Gastrocnemius medialis (tissue), 4 donors: ENCODE data around the gene TBX18. TPM values are rescaled to one million over a fixed set of nuclear protein-coding genes. Genes with fewer than 3 reads are reported as not detected.

Experiments used
- ATAC-seq, 2 donors: fragments of 150-250 bp; one replicate each; pipeline ENCODE4 v1.9.1; 2016
- DNase-seq, 2 donors: peaks; one replicate each; pipeline ENCODE4 v3.0.0-alpha.2; 2019
- H3K27ac ChIP-seq, 4 donors: fragments of 200-600 bp; sonication (generic); 1 replicate in 1 of 4; 2 replicates in 3 of 4; pipeline ENCODE4 v1.5.1; 2016 to 2018; ENCODE audit warnings: mild to moderate bottlenecking in 2 of 4, moderate library complexity in 1 of 4
- H3K27me3 ChIP-seq, 3 donors: fragments of 200-600 bp; sonication (generic) in 2 of 3; 1 replicate in 1 of 3; 2 replicates in 2 of 3; pipeline versions ENCODE4 v1.5.1 to v1.6.0; 2016 to 2019; ENCODE audit warnings: mild to moderate bottlenecking in 1 of 3, moderate library complexity in 1 of 3
- H3K36me3 ChIP-seq, 2 donors: fragments of 200-600 bp; sonication (generic) in 1 of 2; one replicate each; pipeline ENCODE4 v1.5.1; 2017 to 2018
- H3K4me1 ChIP-seq, 2 donors: fragments of 200-600 bp; sonication (generic) in 1 of 2; one replicate each; pipeline ENCODE4 v1.5.1; 2016 to 2017; ENCODE audit warnings: mild to moderate bottlenecking in 2 of 2
- H3K4me3 ChIP-seq, 4 donors: fragments of 200-600 bp; sonication (generic) in 3 of 4; 1 replicate in 1 of 4; 2 replicates in 3 of 4; pipeline ENCODE4 v1.5.1; 2016 to 2019; ENCODE audit warnings: mild to moderate bottlenecking in 2 of 4
- H3K9me3 ChIP-seq, 3 donors: fragments of 200-600 bp; sonication (generic) in 2 of 3; 1 replicate in 1 of 3; 2 replicates in 2 of 3; pipeline ENCODE4 v1.5.1; 2016 to 2019
- POLR2A ChIP-seq, 2 donors: fragments of 450-650 bp; IDR thresholded peaks; one replicate each; pipeline ENCODE4 v1.6.1; 2017; ENCODE audit warnings: antibody characterized with exemption in 2 of 2, mild to moderate bottlenecking in 2 of 2, moderate library complexity in 2 of 2
- in situ Hi-C, 4 donors: fragments of 200-750 bp; cut with MboI; loops; one replicate each; pipeline versions ENCODE4 v1.15.0 to v1.8.0; 2017; ENCODE audit warnings: low sequenced_read_pairs in 4 of 4
- intact Hi-C: fragments of 100-400 bp; cut with DNase I; formaldehyde crosslinking; loops from one replicate; pipeline ENCODE4 v1.15.1; 2023; ENCODE audit warnings: low total_unique reads
- total RNA-seq, 4 donors: library from RNA; depleted of rRNA; stranded (reverse); fragments of >200 nt; gene quantifications; one replicate each; pipeline versions ENCODE4 v1.1.0 to v1.2.3, GENCODE V29; 2016
- TF ChIP-seq, protein P1 (sequence below), 5 experiments: fragments of 450-650 bp in 3 of 5; fragments of 200-600 bp in 2 of 5; sonication (generic) in 2 of 5; IDR thresholded peaks in 4 of 5; conservative IDR thresholded peaks in 1 of 5; 1 replicate in 4 of 5; 2 replicates in 1 of 5; pipeline ENCODE4 v1.5.1; 2016 to 2019; ENCODE audit warnings: antibody characterized with exemption in 5 of 5, mild to moderate bottlenecking in 3 of 5, moderate library complexity in 3 of 5

TBX18 gene
- total RNA-seq, 4 donors from 2014 or later = 1.0 to 1.7 (median 1.3) TPM

GRCh38 chr6:84758486-84758885, 5.9 kb downstream of the TBX18 start:
- Histone ChIP-seq H3K27me3 (peaks cover 10 to 37% (median 23%) of the 10 kb centered on the region in 3 donors), H3K4me3 (no peak overlapping the region), H3K9me3 (no peaks in the 10 kb centered on the region), H3K27ac (no peak overlapping the region), H3K36me3 (no peaks in the 10 kb centered on the region), H3K4me1 (no peaks in the 10 kb centered on the region)
- TF ChIP-seq, protein P1, sequence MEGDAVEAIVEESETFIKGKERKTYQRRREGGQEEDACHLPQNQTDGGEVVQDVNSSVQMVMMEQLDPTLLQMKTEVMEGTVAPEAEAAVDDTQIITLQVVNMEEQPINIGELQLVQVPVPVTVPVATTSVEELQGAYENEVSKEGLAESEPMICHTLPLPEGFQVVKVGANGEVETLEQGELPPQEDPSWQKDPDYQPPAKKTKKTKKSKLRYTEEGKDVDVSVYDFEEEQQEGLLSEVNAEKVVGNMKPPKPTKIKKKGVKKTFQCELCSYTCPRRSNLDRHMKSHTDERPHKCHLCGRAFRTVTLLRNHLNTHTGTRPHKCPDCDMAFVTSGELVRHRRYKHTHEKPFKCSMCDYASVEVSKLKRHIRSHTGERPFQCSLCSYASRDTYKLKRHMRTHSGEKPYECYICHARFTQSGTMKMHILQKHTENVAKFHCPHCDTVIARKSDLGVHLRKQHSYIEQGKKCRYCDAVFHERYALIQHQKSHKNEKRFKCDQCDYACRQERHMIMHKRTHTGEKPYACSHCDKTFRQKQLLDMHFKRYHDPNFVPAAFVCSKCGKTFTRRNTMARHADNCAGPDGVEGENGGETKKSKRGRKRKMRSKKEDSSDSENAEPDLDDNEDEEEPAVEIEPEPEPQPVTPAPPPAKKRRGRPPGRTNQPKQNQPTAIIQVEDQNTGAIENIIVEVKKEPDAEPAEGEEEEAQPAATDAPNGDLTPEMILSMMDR (IDR thresholded peaks at IDR 0.05 in 4 of 5, conservative IDR thresholded peaks at IDR 0.05 in 1 of 5) = no peak
- no peak for TF ChIP-seq POLR2A (IDR thresholded peaks at IDR 0.05)
- ATAC-seq (no peak), DNase-seq (no peak)
- intact Hi-C loops = no loop called here
- in situ Hi-C loops = no loop called here

GRCh38 chr6:84756877-84757276, 7.5 kb downstream of the TBX18 start:
- no peak for ATAC-seq
- in situ Hi-C loops (no loop called here), intact Hi-C loops (no loop called here)
- Histone ChIP-seq H3K4me3 (no peak overlapping the region), H3K36me3 (no peaks in the 10 kb centered on the region), H3K27me3 (peaks cover 6 to 22% (median 7%) of the 10 kb centered on the region in 3 donors), H3K9me3 (no peaks in the 10 kb centered on the region), H3K4me1 (no peaks in the 10 kb centered on the region), H3K27ac (no peak overlapping the region)
- no peak for TF ChIP-seq POLR2A (IDR thresholded peaks at IDR 0.05)
- TF ChIP-seq, protein P1 (IDR thresholded peaks at IDR 0.05 in 4 of 5, conservative IDR thresholded peaks at IDR 0.05 in 1 of 5) = no peak
- no peak for DNase-seq

GRCh38 chr6:84756466-84756865, 7.9 kb downstream of the TBX18 start:
- H3K4me3 ChIP-seq = no peak overlapping the region
- H3K9me3 ChIP-seq = no peaks in the 10 kb centered on the region
- in situ Hi-C loops (no loop called here), intact Hi-C loops (no loop called here)
- no peak overlapping the region for H3K27ac ChIP-seq
- TF ChIP-seq, protein P1 (IDR thresholded peaks at IDR 0.05 in 4 of 5, conservative IDR thresholded peaks at IDR 0.05 in 1 of 5) = no peak
- no peak for TF ChIP-seq POLR2A (IDR thresholded peaks at IDR 0.05)
- H3K27me3 ChIP-seq = peaks cover 3 to 18% (median 4%) of the 10 kb centered on the region in 3 donors
- ATAC-seq (no peak), DNase-seq (no peak)
- H3K4me1 ChIP-seq = no peaks in the 10 kb centered on the region
- H3K36me3 ChIP-seq = no peaks in the 10 kb centered on the region

GRCh38 chr6:84753173-84753572, 11.2 kb downstream of the TBX18 start:
- intact Hi-C loops (no loop called here), in situ Hi-C loops (no loop called here)
- Histone ChIP-seq H3K4me3 (no peak overlapping the region), H3K27me3 (no peaks in the 10 kb centered on the region), H3K4me1 (no peaks in the 10 kb centered on the region), H3K9me3 (no peaks in the 10 kb centered on the region), H3K27ac (no peak overlapping the region), H3K36me3 (no peaks in the 10 kb centered on the region)
- no peak for ATAC-seq
- TF ChIP-seq, protein P1 (IDR thresholded peaks at IDR 0.05 in 4 of 5, conservative IDR thresholded peaks at IDR 0.05 in 1 of 5) = no peak
- TF ChIP-seq POLR2A (IDR thresholded peaks at IDR 0.05) = no peak
- DNase-seq = no peak
